ENCODE measurements around the gene KCTD13.
A peak's percentile ranks its signal among the peaks of the same experiment; 100 is the strongest.

KCTD13 gene

GRCh38 chr16:29921034-29921385 is 5.0 kb downstream of the KCTD13 start:
- H3K4me3 ChIP-seq (ENCODE audit: low read length) = no peak overlapping the region
- no peak for TF ChIP-seq CTCF (IDR thresholded peaks at IDR 0.05; ENCODE audit: insufficient read depth, low read depth, low read length, missing control alignments)
- DNase-seq (ENCODE audit: low read depth) = no peak

GRCh38 chr16:29920288-29921033 is 5.6 kb downstream of the KCTD13 start:
- no peak overlapping the region for H3K4me3 ChIP-seq (ENCODE audit: low read length)
- no peak for TF ChIP-seq CTCF (IDR thresholded peaks at IDR 0.05; ENCODE audit: insufficient read depth, low read depth, low read length, missing control alignments)
- DNase-seq (ENCODE audit: low read depth) = no peak

GRCh38 chr16:29916979-29917378 is 9.0 kb downstream of the KCTD13 start:
- no peak for DNase-seq (ENCODE audit: low read depth)
- H3K4me3 ChIP-seq (ENCODE audit: low read length) = no peak overlapping the region
- TF ChIP-seq CTCF (IDR thresholded peaks at IDR 0.05; ENCODE audit: insufficient read depth, low read depth, low read length, missing control alignments) = peak; percentile 6

- TF ChIP-seq CTCF (IDR thresholded peaks at IDR 0.05; ENCODE audit: insufficient read depth, low read depth, low read length, missing control alignments) = no peak
- DNase-seq (ENCODE audit: low read depth) = peak; percentile 42
- H3K4me3 ChIP-seq (ENCODE audit: low read length) = no peak overlapping the region
These were observed 10.3 kb downstream of the KCTD13 start for GRCh38 chr16:29915590-29916247.

GRCh38 chr16:29913514-29913913 is 12.5 kb downstream of the KCTD13 start:
- no peak for TF ChIP-seq CTCF (IDR thresholded peaks at IDR 0.05; ENCODE audit: insufficient read depth, low read depth, low read length, missing control alignments)
- no peak for DNase-seq (ENCODE audit: low read depth)
- no peak overlapping the region for H3K4me3 ChIP-seq (ENCODE audit: low read length)

- no peak overlapping the region for H3K4me3 ChIP-seq (ENCODE audit: low read length)
- no peak for DNase-seq (ENCODE audit: low read depth)
- no peak for TF ChIP-seq CTCF (IDR thresholded peaks at IDR 0.05; ENCODE audit: insufficient read depth, low read depth, low read length, missing control alignments)
These were observed 13.9 kb downstream of the KCTD13 start for GRCh38 chr16:29912087-29912486.

GRCh38 chr16:29911676-29912010 is 14.4 kb downstream of the KCTD13 start:
- TF ChIP-seq CTCF (IDR thresholded peaks at IDR 0.05; ENCODE audit: insufficient read depth, low read depth, low read length, missing control alignments) = no peak
- no peak for DNase-seq (ENCODE audit: low read depth)
- no peak overlapping the region for H3K4me3 ChIP-seq (ENCODE audit: low read length)

Data from epithelial cell of esophagus (primary cell).